H1 (cell line): Measurements from ENCODE around the gene CAPZB. TPM values are rescaled to one million over a fixed set of nuclear protein-coding genes. Genes with fewer than 3 reads are reported as not detected.

Source experiments
- PHF8 ChIP-seq: fragments of 200-600 bp; sonication (generic); conservative IDR thresholded peaks from 2 replicates; pipeline ENCODE4 v1.7.1; 2012; ENCODE audit warnings: low read depth, mild to moderate bottlenecking, inconsistent platforms, low read length, moderate library complexity
- RFX5 ChIP-seq: IDR thresholded peaks from 2 replicates; pipeline ENCODE4 v1.6.1; 2011; ENCODE audit warnings: low read depth, low read length, improper control_type of control experiment, borderline replicate concordance
- RNF2 ChIP-seq: fragments of 200-900, 300-1000 bp; sonication (generic); IDR thresholded peaks from 2 replicates; pipeline ENCODE4 v1.7.1; 2016; ENCODE audit warnings: borderline replicate concordance, low read depth, mild to moderate bottlenecking, antibody characterized with exemption, low read length; ENCODE audit not compliant: poor library complexity, severe bottlenecking; ENCODE audit errors: missing control alignments
- SP2 ChIP-seq: IDR thresholded peaks from 2 replicates; pipeline ENCODE4 v1.6.1; 2012; ENCODE audit warnings: mild to moderate bottlenecking, low read length, inconsistent platforms
- polyA plus RNA-seq, 7 experiments: library from polyadenylated mRNA; depleted of rRNA in 3 of 7; stranded (reverse) in 5 of 7; unstranded in 2 of 7; fragments of >200 nt in 5 of 7; fragments of 200-250 nt in 2 of 7; gene quantifications; 1 replicate in 5 of 7; 2 replicates in 1 of 7; 4 replicates in 1 of 7; pipeline versions ENCODE4 v1.2.1 to v1.2.3, GENCODE V29; 2011 to 2013; ENCODE audit warnings: missing spikeins in 2 of 7, mixed read lengths in 2 of 7
- total RNA-seq: library from RNA; stranded (reverse); fragmentation: NEBNext Ultra II Directional; extraction: Animal tissue kit (Norgen Biotek cat#: 25700); gene quantifications from 2 replicates; pipeline ENCODE4 v1.2.1, GENCODE V29; 2021

Gene CAPZB
- total and polyA plus RNA-seq, 2 of the 8 experiments (the other 6 are each of a cell fraction or from before 2014, with no cell fraction given), result 162 to 371 TPM

- TF ChIP-seq RNF2, result no peak
- no peak for TF ChIP-seq RFX5
- TF ChIP-seq PHF8, result no peak
- TF ChIP-seq SP2, result no peak
Measured at GRCh38 chr1:19308509-19308907, 176.8 kb downstream of the CAPZB start (continued).
